B cell (primary cell): ENCODE results near the gene HHLA2. TPM values are rescaled to one million over a fixed set of nuclear protein-coding genes. Genes with fewer than 3 reads are reported as not detected.

Experiments used
- ATAC-seq: fragments of 200-7000 bp; cut with Tn5 transposase; one replicate; pipeline ENCODE4 v1.10.0; 2021; ENCODE audit warnings: low read depth, mild to moderate bottlenecking, moderate number of reproducible peaks, moderate library complexity
- CTCF ChIA-PET: fragments of 350-600 bp; sonication (Branson Sonifier 250); formaldehyde crosslinking; loops from one replicate; lab custom pipeline; 2021; ENCODE audit warnings: antibody characterized with exemption, inconsistent platforms; lab: Charles Lee
- POLR2A ChIA-PET: fragments of 350-600 bp; sonication (Branson Sonifier 250); formaldehyde crosslinking; loops from one replicate; lab custom pipeline; 2021; ENCODE audit warnings: antibody characterized with exemption; lab: Charles Lee
- DNase-seq: peaks from one replicate; pipeline ENCODE4 v3.0.0; 2013
- H2AFZ ChIP-seq: 2 replicates; pipeline ENCODE4 v1.6.1; 2012; ENCODE audit warnings: mild to moderate bottlenecking, low read depth, low read length; ENCODE audit not compliant: insufficient read depth, poor library complexity, severe bottlenecking
- H3K27ac ChIP-seq, 2 donors: 1 replicate in 1 of 2; 2 replicates in 1 of 2; pipeline ENCODE4 v1.5.1; 2012 to 2013; ENCODE audit warnings: low read length in 2 of 2, mild to moderate bottlenecking in 2 of 2, moderate library complexity in 1 of 2
- H3K27me3 ChIP-seq, 4 experiments: fragments of 200-600 bp in 1 of 4; sonication (generic) in 1 of 4; replicated peaks in 1 of 4; 1 replicate in 2 of 4; 2 replicates in 2 of 4; pipeline versions ENCODE4 v1.6.1 to v1.7.0; 2013 to 2016; ENCODE audit warnings: low read length in 3 of 4, mild to moderate bottlenecking in 2 of 4, mixed read lengths in 1 of 4, moderate library complexity in 1 of 4; ENCODE audit not compliant: insufficient read depth in 4 of 4, control insufficient read depth in 3 of 4; ENCODE audit errors: control extremely low read depth in 1 of 4
- H3K36me3 ChIP-seq, 2 experiments: replicated peaks in 1 of 2; 1 replicate in 1 of 2; 2 replicates in 1 of 2; pipeline versions ENCODE4 v1.6.1 to v1.7.1; 2013; ENCODE audit warnings: low read length in 1 of 2; ENCODE audit not compliant: insufficient read depth in 2 of 2, control insufficient read depth in 1 of 2; ENCODE audit errors: control extremely low read depth in 1 of 2, extremely low read depth in 1 of 2
- H3K4me1 ChIP-seq, 2 donors: fragments of 200-600 bp in 1 of 2; sonication (generic) in 1 of 2; 1 replicate in 1 of 2; 2 replicates in 1 of 2; pipeline versions ENCODE4 v1.5.1 to v1.6.1; 2013 to 2017; ENCODE audit warnings: low read length in 2 of 2; ENCODE audit not compliant: control insufficient read depth in 2 of 2, insufficient read depth in 2 of 2
- H3K4me2 ChIP-seq: replicated peaks from 2 replicates; pipeline ENCODE3; 2012; ENCODE audit warnings: mild to moderate bottlenecking, low read depth, low read length; ENCODE audit not compliant: poor library complexity, severe bottlenecking
- H3K4me3 ChIP-seq, 5 experiments: fragments of 200-600 bp in 1 of 5; sonication (generic) in 1 of 5; 1 replicate in 3 of 5; 2 replicates in 2 of 5; pipeline versions ENCODE4 v1.5.1 to v1.7.0; 2011 to 2016; ENCODE audit warnings: low read length in 4 of 5, mild to moderate bottlenecking in 4 of 5, low read depth in 2 of 5, control low read depth in 1 of 5, moderate library complexity in 1 of 5; ENCODE audit not compliant: insufficient read depth in 1 of 5; ENCODE audit errors: control extremely low read depth in 1 of 5, extremely low read depth in 1 of 5
- H3K79me2 ChIP-seq: fragments of 200-600 bp; sonication (generic); one replicate; pipeline ENCODE4 v1.6.0; 2016; ENCODE audit warnings: low read length; ENCODE audit not compliant: control insufficient read depth, insufficient read depth
- H3K9ac ChIP-seq: fragments of 200-600 bp; sonication (generic); 2 replicates; pipeline ENCODE4 v1.6.1; 2017; ENCODE audit warnings: mild to moderate bottlenecking, low read length, moderate library complexity
- H3K9me3 ChIP-seq, 3 donors: one replicate each; pipeline versions ENCODE4 v1.6.1 to v1.7.1; 2013; ENCODE audit warnings: low read length in 2 of 3; ENCODE audit not compliant: control insufficient read depth in 2 of 3, insufficient read depth in 1 of 3; ENCODE audit errors: control extremely low read depth in 1 of 3
- H4K20me1 ChIP-seq: 2 replicates; pipeline ENCODE4 v1.6.0; 2012; ENCODE audit warnings: mild to moderate bottlenecking, low read length; ENCODE audit not compliant: insufficient read depth, control insufficient read depth, poor library complexity, severe bottlenecking
- H3K27ac Mint-ChIP-seq: one replicate; pipeline ENCODE4 v1.8.0; 2021; ENCODE audit warnings: mixed read lengths
- H3K27me3 Mint-ChIP-seq: one replicate; pipeline ENCODE4 v1.8.0; 2021; ENCODE audit warnings: mixed read lengths
- H3K4me1 Mint-ChIP-seq: one replicate; pipeline ENCODE4 v1.8.0; 2021; ENCODE audit warnings: mixed read lengths
- H3K4me3 Mint-ChIP-seq: one replicate; pipeline ENCODE4 v1.8.0; 2021; ENCODE audit warnings: mixed read lengths
- H3K9me3 Mint-ChIP-seq: one replicate; pipeline ENCODE4 v1.8.0; 2022; ENCODE audit warnings: mixed read lengths; ENCODE audit not compliant: insufficient read depth
- EZH2 ChIP-seq: IDR thresholded peaks from 2 replicates; pipeline ENCODE4 v1.6.1; 2012; ENCODE audit warnings: borderline replicate concordance, low read depth, mild to moderate bottlenecking, moderate library complexity, low read length; ENCODE audit not compliant: insufficient read depth, poor library complexity, severe bottlenecking
- WGBS: methylation state at CpG from one replicate; pipeline ENCODE4 v1.1.5; 2013; ENCODE audit warnings: missing lambda C conversion rate; ENCODE audit not compliant: insufficient coverage; 5-methylcytosine and 5-hydroxymethylcytosine counted together
- intact Hi-C: fragments of 100-400 bp; cut with micrococcal nuclease; formaldehyde crosslinking; loops from one replicate; pipeline ENCODE4 v1.10.0; 2022
- polyA plus RNA-seq: library from polyadenylated mRNA; depleted of rRNA; stranded (reverse); fragments of >200 nt; gene quantifications from 2 replicates; pipeline ENCODE4 v1.2.3, GENCODE V29; 2012
- total RNA-seq, 2 donors: library from RNA; stranded (reverse); fragments of 120-200 nt in 1 of 2; gene quantifications; 1 replicate in 1 of 2; 2 replicates in 1 of 2; pipeline versions ENCODE4 v1.2.3 to v1.2.4, GENCODE V29; 2013 to 2022
- TF ChIP-seq, protein P1 (sequence below): fragments of 200-600 bp; IDR thresholded peaks from one replicate; pipeline ENCODE4 v1.8.0; 2022; ENCODE audit warnings: antibody characterized with exemption, mild to moderate bottlenecking

HHLA2 gene
- total and polyA plus RNA-seq, 2 donors (not counting 1 experiment from before 2014, with no cell fraction given) = 0.84 TPM

DNA sequence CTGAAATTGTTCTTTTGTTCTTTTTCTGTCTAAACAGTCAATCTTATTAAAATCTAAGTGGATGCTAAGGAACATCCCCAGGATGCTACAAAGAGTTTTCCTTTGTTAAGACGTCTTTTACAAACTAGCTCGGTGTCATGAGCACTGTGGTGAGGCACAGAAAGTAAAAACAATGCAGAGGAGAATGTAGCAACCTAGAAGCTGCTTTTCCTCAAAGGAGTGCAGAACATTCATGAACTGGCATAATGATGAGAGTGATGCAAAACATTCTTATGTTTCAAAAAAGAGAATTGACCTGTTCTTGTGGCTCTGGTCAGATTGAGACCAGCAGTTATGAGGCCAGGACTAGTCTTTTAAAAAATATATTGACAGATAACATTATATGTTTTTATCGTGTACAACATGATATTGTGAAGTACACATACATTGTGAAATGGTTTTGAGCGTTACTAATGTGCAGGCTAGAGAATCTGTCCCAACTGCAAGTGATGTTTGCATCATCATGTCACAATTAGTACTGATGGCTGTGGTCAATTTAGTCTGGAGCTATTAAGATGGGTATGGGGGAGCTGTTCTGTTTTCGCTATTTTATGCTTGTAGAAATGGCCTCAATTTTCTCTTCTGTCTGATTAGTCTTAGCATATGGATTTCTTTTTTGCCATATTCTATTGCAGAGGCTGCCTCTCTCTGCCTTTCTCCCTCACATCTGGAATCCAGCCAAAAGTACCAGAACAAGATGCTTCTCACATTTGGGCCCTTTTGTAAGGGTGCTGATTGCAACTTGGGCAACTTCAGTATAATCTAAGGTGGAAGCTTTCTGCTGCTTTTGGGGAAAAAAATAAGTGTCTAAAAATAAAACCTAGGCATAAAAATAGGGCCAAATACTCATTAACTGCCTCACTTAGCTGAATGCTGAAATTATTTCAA is 50.2 kb downstream of the HHLA2 start:
- intact Hi-C loops = no loop called here
- H3K4me1 Mint-ChIP-seq = peaks cover 27% of the 10 kb centered on the region
- no peak overlapping the region for H3K4me3 ChIP-seq
- no peak overlapping the region for H2AFZ ChIP-seq
- no peaks in the 10 kb centered on the region for H3K36me3 ChIP-seq
- H3K27ac ChIP-seq = peak overlapping the region in 1 of 2 donors; percentile 37
- no peak overlapping the region for H3K9ac ChIP-seq
- no peak overlapping the region for H3K27ac Mint-ChIP-seq
- ATAC-seq (no peak), DNase-seq (no peak)
- TF ChIP-seq, protein P1, sequence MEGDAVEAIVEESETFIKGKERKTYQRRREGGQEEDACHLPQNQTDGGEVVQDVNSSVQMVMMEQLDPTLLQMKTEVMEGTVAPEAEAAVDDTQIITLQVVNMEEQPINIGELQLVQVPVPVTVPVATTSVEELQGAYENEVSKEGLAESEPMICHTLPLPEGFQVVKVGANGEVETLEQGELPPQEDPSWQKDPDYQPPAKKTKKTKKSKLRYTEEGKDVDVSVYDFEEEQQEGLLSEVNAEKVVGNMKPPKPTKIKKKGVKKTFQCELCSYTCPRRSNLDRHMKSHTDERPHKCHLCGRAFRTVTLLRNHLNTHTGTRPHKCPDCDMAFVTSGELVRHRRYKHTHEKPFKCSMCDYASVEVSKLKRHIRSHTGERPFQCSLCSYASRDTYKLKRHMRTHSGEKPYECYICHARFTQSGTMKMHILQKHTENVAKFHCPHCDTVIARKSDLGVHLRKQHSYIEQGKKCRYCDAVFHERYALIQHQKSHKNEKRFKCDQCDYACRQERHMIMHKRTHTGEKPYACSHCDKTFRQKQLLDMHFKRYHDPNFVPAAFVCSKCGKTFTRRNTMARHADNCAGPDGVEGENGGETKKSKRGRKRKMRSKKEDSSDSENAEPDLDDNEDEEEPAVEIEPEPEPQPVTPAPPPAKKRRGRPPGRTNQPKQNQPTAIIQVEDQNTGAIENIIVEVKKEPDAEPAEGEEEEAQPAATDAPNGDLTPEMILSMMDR = no peak
- no peak for TF ChIP-seq EZH2
- no peaks in the 10 kb centered on the region for H3K27me3 Mint-ChIP-seq
- H3K9me3 ChIP-seq = no peaks in the 10 kb centered on the region
- H3K79me2 ChIP-seq = no peaks in the 10 kb centered on the region
- 81% methylated on average over 3 of the region's 5 CpGs for WGBS
- H4K20me1 ChIP-seq = no peaks in the 10 kb centered on the region
- peak overlapping the region; percentile 46 for H3K4me2 ChIP-seq
- ChIA-PET POLR2A (interaction anchor here (0.7 kb wide), 1 partner anchor 132 kb away, joined by 3 read pairs; no protein-coding TSS in a partner anchor), CTCF (interaction anchor here (1.0 to 1.1 kb wide), 2 partner anchors 24 to 81 kb away, joined by 3 read pairs; no protein-coding TSS in a partner anchor)
- peaks cover 23 to 28% of the 10 kb centered on the region in 2 donors for H3K4me1 ChIP-seq
- no peaks in the 10 kb centered on the region for H3K27me3 ChIP-seq
- peak overlapping the region; percentile 71 for H3K4me3 Mint-ChIP-seq
- H3K9me3 Mint-ChIP-seq = no peaks in the 10 kb centered on the region

DNA sequence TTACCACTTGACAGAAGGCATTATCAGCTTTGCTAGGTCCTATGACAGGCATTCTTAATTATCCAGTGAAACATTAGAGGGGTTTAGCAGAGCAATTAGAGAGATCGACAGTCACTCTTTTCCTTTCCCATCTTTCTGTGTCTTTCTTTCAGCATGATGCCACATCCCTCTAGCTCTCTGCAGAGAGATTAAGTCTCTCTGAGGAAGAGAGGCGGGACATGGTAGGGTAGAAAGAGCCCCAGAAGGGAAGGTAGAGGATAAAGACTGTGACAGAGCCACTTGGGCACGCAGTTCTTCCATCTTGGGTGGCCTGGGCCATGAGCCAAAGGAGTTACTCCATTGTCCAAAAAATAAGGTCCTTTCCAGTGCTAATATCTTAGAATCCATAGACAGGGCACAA is 55.8 kb downstream of the HHLA2 start:
- Histone ChIP-seq H3K9ac (no peak overlapping the region), H3K4me3 (no peak overlapping the region), H3K9me3 (peaks cover 0 to 1% (median 0%) of the 10 kb centered on the region in 3 donors), H3K27ac (no peak overlapping the region), H4K20me1 (no peaks in the 10 kb centered on the region), H2AFZ (no peak overlapping the region), H3K27me3 (no peaks in the 10 kb centered on the region), H3K79me2 (no peaks in the 10 kb centered on the region), H3K36me3 (no peaks in the 10 kb centered on the region), H3K4me2 (no peak overlapping the region), H3K4me1 (peaks cover 0 to 3% of the 10 kb centered on the region in 2 donors)
- Mint-ChIP-seq H3K9me3 (no peaks in the 10 kb centered on the region), H3K27me3 (peaks cover 3% of the 10 kb centered on the region), H3K4me3 (no peak overlapping the region), H3K27ac (no peak overlapping the region), H3K4me1 (peaks cover 2% of the 10 kb centered on the region)
- ChIA-PET POLR2A (no interaction called here), CTCF (interaction anchor here (0.7 to 3.0 kb wide), 2 partner anchors 11 to 424 kb away, joined by 3 to 8 read pairs; no protein-coding TSS in a partner anchor)
- no CpG with 5 or more reads among the region's 3 CpGs for WGBS
- TF ChIP-seq, protein P1 = no peak
- TF ChIP-seq EZH2 = no peak
- intact Hi-C loops = no loop called here
- DNase-seq (no peak), ATAC-seq (no peak)
